Cardiac septum (tissue), 1 donor: ENCODE measurements around the gene F11R. TPM values are rescaled to one million over a fixed set of nuclear protein-coding genes. Genes with fewer than 3 reads are reported as not detected.
"Not testable (repeated sequence)": the region's sequence is repeated elsewhere in the genome, so short reads cannot be mapped to it uniquely, and the experiment has no call there.

ENCODE experiments used
- DNase-seq: peaks from one replicate; pipeline ENCODE4 v3.0.0-alpha.2; 2020; ENCODE audit warnings: low spot score
- intact Hi-C: fragments of 100-400 bp; cut with DNase I; formaldehyde crosslinking; loops from one replicate; pipeline ENCODE4 v1.14.0; 2022
- total RNA-seq: library from RNA; stranded (reverse); fragmentation: NEBNext Ultra II Directional; extraction: Animal tissue kit (Norgen Biotek cat#: 25700); gene quantifications from one replicate; pipeline ENCODE4 v1.2.1, GENCODE V29; 2021
- donor health status: DM: no; HTN: no; CAD: no.

Gene F11R
- total RNA-seq, 1 donor from 2014 or later = 10.3 TPM

DNA sequence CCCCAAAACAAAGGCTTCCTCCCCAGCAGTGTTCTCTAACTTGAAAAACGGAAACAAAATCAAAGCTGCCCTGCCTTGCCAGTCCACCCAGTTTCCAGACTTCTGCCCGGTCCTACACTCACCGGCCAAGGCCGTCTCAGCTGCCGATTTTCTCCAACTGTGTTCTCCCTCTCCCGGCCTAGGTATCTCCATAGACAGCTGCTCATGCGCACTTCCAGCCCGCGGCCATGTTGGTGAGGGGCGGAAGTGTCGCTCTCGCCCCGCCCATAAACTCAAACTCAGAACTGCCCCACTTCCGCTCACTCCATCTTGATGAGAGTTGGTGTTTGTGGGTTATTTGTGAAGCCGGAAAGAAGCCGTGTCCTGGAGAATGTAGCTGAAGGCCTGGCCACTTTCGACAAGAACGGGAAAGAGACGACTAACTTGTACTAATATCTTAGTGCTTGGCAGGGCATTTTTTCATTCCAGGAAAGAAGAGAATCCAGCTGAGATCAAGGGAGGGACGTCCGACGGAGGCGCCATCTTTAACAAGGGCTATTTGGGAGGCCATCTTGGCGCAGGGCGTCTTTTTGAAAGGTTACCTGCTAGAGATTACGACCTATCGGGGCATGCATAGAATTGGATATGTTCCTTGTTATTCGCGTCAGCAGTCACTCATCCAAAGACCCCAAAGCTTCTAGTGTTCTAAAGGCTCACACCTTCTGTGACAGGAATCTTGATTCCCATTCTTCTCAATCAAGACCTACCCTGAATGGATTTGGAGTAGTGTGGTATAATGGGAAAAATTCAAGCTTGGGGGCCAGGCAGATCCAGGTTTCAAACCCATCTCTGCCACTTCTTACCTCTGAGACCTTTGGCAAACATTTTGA is 25.0 kb upstream of the F11R start, which contains the start of gene USF1:
USF1 (minus strand) TSS at position 242 of the 869 bp plus-strand sequence. CDS start 2,702 bp downstream, outside the sequence.
- DNase-seq = peak; percentile 96
- intact Hi-C loops = loop anchor here (2.0 to 10.0 kb wide), 3 partner anchors 51 to 87 kb away; partner anchors contain the start of genes DEDD and KLHDC9

DNA sequence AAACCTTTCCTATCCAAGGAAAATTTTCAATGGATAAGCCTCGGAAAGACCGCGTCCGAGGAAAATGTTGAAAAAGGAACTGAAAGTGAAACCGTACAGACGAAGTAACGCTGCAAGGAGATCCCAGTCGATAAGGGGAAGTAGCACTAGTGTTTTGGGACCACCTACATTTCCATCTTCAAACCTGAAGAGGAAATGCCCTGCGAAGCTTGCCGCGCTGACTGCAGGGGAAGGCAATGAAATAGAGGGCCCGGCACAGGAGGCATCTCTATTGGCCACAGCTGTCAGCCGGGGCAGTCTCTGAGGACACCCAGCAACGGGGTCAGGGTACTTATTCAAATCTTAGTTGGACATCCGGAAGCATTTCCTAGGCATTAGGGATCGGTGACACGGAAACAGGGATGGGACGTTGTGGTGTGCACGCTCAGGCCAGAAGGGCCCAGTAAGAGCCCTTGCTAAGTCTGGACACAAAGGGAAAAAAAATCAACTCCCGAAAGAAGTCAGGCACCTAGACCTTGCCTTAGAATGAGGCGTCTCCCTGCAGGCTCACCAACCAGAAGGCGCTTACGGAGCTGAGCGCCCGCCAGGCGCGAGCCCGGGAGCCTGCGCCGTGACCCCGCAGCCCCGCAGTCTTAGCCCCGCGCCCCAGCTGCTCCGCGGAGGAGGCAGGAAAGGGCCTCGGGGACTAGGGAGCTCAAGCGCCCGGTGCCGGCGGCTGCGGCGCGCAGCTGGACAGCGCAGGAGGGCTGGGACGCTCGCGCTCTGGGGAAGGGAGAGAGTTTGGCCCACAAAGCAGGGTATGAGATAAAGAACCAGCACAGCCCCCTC is 24.2 kb upstream of the F11R start:
- DNase-seq = peak; percentile 82
- intact Hi-C loops = loop anchor here (5.0 to 10.0 kb wide), 2 partner anchors 50 to 52 kb away; partner anchors contain the start of gene KLHDC9

DNA sequence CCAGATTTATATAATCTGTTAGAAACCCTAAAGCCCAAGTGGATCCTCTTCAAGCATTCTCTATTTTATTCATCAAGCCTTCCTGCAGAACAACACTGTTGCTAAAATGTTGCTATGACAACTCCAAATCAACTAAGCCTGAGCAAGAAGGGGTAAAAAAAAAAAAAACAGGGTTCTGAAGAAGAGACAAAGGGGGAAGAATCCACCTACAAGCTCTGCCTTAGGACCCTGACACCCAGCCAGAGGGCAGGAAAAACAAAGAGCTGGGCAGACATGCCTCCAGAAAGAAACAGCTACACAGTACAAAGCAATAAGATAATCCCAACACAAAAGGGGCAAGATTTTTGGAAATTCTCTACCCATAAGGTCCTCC is 23.6 kb upstream of the F11R start:
- intact Hi-C loops = loop anchor here (10.0 kb wide), 1 partner anchor 50 kb away; no protein-coding TSS in a partner anchor
- DNase-seq = no peak

DNA sequence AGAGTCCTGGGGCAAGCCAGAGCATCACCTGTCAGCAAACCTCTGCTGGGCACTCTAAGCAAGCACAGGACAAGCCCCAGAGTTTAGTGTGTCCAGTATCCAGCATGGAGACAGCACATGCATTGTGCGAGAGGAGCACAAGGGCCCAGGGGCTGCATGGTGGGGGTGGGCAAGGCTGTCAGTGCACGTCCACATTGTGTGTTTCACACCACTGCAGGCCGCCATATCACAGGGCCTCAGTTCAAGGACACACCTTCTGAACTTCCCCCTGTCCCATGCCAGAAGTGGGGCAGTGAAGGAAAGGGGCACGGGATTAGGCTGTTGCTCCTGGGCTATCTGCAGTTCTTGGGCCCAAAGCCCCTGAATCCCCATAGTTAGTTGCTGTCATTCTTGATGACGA is 18.6 kb upstream of the F11R start:
- intact Hi-C loops = no loop called here
- DNase-seq = no peak

DNA sequence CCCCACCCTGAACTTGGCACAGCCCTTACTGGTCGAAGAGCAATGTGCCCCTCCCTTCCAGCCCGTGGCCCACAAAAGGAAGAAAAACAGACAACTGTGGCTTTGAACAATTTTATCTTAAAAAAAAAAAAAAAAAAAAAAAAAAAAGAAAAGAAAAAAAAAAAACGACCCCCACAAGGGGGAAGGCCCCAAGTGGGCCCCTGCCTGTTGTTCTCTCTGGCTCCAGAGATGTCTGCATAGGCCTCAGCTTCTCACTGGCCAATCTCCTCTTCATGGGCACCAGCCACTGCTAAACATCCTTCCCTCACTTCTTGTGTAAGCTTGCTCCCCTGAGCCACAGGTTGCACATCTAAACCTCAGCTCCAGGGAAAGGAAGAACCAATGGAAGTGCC is 18.2 kb upstream of the F11R start:
- DNase-seq = no peak
- intact Hi-C loops = no loop called here

DNA sequence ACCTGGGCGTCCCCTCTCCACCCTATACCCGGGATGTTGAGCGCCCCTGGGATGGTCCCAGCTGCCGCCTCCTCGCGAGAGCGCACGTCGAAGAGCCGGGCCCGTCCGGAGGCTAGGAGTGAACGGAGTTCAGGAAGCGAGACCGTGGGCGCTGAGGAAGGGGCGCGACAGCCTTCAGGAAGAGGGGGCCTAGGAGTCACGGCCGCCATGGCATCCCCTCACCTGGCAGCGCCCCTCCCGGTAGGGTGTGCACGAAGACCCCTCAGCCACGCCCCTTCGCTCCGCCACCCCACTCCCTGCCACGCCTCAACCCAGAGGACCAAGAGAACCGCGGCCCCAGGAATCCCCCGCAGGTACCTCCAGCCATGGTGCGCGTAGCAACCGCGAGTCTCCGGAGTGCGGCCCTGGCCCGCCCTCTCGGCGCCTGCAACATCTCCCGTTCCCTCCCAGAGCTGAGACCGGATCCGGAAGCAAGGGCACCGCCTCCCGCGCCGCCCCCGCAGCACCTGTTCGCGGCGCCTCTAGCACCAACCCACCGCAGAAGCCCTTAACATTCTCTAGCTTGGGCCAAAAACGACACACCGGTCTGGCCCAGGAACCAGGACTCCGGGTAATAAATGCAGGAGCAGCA is 17.7 kb upstream of the F11R start, which contains the start of gene TSTD1:
TSTD1 (minus strand) TSS at position 442 of the 631 bp plus-strand sequence; CDS start at position 367, 75 bp downstream.
- peak; percentile 88 for DNase-seq
- intact Hi-C loops = no loop called here

DNA sequence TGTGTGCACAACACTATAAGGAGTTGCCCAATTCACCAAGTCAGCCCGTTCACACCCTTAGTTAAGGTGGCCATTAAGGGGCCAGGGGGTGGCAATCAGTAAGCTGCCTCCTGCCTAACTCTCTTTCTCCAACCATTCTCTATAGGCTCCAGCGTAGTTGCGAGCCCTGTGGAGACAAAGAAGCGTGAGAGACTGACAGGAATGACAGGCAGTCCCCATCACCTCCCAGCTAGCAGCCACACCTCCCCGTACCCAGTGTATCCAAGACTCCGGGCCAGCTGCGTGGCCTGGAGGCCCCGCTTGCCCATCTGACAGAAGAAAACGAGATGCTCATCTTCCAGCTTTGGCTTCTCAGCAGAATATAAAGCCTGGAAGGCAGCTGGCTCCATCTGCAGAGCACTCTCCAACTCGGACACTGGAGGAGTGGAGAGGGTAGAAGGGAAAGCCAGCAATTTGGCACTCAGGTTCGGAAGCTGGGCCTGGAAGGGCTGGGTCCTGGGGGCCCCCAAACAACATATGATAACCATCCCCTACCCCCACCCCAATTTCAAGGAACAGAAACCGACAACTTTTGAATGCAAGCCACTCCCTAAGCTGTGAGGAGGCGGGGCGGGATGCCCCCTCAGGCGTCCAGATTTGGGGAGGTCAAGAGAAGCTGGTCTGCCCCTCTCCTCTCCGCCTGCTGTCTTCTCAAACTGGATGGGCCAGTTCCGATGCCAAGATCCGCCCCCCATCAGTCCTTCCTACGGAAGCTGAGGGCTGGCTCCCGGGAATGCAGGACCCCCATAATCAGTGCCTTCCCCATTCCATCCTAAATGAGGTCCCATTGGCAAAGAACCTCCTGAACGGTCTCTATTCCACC is 16.9 kb upstream of the F11R start:
- intact Hi-C loops = no loop called here

DNA sequence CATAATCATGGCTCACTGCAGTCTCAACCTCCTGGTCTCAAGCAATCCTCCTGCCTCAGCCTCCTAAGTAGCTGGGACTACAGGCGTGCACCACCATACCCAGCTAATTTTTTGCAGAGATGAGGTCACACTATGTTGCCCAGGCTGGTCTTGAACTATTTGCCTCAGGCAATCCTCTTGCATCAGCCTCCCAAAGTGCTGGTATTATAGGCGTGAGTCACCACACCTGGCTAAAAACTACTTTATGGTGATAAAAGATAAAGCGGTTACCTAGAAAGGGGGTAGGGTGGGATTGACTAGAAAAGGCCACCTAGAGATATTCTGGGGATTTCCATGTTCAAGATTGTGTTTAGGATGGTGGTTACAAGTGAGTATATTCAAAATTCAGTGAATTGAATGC is 12.8 kb upstream of the F11R start:
- intact Hi-C loops = no loop called here
- no peak for DNase-seq

More for the DNA sequence above, 16.9 kb upstream of the F11R start:
- DNase-seq = no peak

DNA sequence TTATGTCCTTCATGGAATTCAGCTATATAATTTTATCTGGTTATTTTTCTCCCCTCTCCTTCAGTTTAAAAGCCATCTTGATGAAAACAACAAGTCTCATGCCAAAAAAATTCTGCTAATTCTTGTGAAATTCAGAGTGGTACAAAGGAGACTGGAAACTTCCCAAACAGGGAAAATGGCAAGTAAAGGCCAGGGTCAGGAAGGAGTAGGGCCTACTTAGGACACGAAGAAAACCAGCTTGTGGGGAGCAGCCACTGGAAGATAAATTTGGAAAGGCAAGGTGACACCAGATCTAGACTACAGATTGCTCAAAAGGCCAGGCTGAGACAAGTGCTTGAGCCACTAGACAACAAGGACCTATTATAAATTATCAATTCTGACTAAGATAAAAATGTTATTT is 11.5 kb upstream of the F11R start:
- no peak for DNase-seq
- intact Hi-C loops = no loop called here

DNA sequence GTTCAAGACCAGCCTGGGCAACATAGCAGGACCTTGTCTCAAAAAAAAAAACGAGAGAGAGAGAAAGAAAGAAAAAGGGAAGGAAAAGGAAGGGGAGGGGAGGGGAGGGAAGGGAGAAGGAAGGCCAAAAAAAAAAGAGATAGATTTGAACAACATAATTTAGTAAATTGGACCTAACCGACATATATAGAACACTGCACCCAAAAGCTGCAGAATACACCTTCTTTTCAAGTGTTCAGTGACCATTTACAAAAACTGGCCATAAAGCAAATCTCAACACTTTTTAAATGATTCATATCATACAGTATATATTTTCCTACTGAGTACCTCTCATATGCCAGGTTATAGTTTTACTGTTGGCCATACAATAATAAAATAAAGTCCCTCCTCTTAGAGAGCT is 10.9 kb upstream of the F11R start:
- DNase-seq = no peak
- intact Hi-C loops = no loop called here

DNA sequence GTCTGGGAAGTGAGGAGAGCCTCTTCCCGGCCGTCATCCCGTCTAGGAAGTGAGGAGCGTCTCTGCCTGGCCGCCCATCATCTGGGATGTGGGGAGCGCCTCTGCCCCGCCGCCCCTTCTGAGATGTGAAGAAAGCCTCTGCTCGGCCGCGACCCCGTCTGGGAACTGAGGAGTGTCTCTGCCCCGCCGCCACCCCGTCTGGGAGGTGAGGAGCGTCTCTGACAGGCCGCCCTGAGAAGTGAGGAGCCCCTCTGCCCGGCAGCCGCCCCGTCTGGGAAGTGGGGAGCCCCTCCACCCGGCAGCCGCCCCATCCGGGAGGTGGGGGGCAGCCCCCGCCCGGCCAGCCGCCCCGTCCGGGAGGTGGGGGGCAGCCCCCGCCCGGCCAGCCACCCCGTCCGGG is 8.5 kb upstream of the F11R start:
- DNase-seq, intact Hi-C loops: not testable (repeated sequence)

DNA sequence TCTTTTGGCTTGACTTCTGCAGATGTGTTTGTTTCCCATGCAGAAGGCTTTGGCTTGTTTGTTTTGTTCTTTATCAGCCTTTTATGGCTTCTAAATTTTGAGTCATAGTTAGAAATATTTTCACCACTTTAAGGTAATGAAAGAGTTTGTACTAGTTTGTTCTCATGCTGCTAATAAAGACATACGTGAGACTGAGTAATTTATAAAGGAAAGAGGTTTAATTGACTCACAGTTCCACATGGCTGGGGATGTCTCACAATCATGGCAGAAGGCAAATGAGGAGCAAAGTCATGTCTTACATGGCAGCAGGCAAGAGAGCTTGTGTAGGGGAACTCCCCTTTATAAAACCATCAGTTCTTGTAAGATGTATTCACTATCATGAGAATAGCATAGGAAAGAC is 6.0 kb upstream of the F11R start:
- intact Hi-C loops, DNase-seq: not testable (repeated sequence)

DNA sequence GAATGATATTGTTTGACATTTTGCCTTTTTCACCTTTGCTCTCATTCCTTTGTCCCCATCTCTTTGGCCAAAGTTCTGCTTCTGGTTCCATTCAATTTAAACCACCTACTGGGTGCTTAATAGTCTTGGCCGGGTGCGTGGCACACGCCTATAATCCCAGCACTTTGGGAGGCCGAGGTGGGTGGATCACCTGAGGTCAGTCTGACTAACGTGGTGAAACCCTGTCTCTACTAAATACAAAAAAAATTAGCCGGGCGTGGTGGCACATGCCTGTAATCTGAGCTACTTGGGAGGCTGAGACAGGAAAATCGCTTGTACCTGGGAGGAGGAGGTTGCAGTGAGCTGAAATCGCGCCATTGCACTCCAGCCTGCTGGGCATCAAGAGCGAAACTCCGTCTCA is 1.5 kb upstream of the F11R start:
- intact Hi-C loops, DNase-seq: not testable (repeated sequence)

DNA sequence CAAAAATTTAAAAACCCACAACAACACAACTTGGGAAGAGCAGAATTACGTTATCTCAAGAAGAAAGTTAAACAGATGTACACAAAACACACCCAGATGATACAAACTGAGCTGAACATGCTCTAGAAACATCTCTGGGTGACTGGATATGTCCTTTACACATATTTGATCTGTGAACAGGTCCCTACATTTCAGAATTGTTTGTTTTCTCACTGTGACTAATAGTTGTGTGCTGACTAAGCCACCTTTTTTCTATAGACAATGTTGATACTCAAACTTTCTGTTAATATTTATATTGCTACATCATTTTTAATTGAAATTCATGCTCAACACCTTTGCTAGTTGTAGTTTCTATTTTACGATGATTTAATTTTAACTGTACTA is 1.0 kb upstream of the F11R start:
- DNase-seq = no peak
- intact Hi-C loops = loop anchor here (2.0 kb wide), 1 partner anchor 25 kb away; no protein-coding TSS in a partner anchor

DNA sequence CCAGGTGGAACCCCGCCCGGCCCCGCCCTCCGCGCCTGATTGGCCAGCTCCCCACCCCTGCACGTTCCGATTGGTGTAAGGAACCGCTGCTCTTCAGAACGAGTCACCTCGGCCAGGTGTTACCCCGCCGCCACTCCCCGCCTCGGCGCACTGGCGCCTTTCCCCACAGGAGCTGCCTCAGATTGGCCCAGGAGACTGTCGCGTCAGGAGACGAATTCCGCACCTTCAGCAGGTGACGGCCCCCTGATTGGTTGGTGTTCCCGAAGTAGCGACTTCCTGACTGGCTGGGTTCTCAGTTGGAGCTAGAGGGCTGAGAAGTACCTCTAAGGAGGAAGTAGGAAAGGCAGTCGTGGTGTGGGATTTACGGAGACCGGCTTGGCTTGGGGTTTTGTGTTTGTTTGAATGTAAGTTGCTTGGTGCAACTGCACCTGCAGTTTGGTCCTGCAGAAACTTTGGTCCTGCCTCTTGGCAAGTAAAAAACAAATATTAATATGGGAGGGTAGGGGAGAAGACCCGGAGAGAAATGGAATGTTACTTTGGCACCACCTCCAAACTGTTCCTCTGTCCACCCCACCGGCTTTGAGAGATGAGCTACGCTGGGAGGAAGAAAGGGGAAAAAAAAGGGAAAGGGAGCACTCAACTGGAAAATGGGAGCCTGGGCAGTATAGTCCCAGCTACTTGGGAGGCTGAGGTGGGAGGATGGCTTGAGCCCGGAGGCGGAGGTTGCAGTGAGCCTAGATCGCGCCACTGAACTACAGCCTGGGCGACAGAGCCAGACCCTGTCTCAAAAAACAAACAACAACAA is 415 bp upstream of the F11R start:
- intact Hi-C loops = loop anchor here (2.0 kb wide), 1 partner anchor 25 kb away; no protein-coding TSS in a partner anchor
- DNase-seq = peak; percentile 92

DNA sequence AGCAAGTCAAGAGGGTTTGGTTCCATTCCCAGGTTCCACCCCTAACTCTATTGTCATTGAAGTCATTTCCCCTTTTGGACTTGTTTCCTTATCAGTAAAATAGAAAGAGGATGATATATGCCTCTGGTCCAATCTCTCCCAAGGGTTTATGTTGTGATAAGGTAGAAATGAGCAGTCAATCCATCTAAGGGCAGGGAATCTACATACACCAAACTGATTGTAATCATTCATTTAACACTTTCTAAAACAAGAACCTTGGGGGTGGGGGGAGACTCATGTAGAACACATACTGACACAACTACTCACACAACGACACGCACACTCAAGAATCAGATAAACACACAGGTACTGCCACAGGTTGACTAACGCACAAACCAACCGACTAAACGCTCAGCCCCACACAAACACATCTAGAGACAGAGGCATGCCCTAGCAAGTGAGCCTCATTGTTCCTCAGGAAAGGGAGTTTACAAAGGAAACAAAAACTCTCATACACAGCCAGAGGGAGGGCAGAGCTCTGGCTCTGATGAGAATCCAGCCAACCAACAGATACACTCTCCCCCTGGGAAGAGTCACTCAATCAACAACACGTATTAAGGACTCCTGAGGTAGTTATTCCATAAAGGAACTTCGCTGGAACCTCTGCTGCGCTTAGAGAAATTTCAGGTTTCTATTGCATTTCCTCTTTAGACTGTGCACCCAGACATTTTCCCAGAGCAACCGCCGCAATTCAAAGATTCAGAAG is 1.0 kb downstream of the F11R start:
- no peak for DNase-seq
- intact Hi-C loops = loop anchor here (2.0 kb wide), 1 partner anchor 23 kb away; no protein-coding TSS in a partner anchor

DNA sequence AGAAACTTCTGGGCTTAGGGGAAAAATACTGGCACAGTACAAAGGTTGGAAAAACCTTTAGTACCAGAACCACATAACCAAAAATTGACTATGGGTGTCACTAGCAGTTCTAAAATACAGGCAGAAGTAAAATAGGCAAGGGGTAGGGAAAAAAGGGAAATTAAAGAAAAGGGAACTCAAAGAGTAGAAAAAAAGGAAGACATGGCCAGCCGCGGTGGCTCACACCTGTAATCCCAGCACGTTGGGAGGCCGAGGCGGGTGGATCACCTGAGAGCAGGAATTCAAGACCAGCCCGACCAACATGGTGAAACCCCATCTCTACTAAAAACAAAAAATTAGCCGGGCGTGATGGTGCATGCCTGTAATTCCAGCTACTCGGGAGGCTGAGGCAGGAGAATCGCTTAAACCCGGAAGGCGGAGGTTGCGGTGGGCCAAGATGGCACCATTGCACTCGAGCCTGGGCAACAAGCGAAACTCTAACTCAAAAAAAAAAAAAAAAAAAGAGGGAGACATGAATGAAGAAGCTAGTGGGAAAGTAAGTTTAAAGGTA is 1.8 kb downstream of the F11R start:
- DNase-seq, intact Hi-C loops: not testable (repeated sequence)
